Activated CD8-positive, alpha-beta memory T cell treated with anti-CD3 and anti-CD28 coated beads, Interleukin-2, amount 50 U/mL, for 1 hour (primary cell): ENCODE measurements around the gene PPP3CB.

Source experiments
- DNase-seq: peaks from one replicate; pipeline ENCODE4 v3.0.0-alpha.2; 2020; ENCODE audit errors: extremely low read depth

The PPP3CB gene

DNA sequence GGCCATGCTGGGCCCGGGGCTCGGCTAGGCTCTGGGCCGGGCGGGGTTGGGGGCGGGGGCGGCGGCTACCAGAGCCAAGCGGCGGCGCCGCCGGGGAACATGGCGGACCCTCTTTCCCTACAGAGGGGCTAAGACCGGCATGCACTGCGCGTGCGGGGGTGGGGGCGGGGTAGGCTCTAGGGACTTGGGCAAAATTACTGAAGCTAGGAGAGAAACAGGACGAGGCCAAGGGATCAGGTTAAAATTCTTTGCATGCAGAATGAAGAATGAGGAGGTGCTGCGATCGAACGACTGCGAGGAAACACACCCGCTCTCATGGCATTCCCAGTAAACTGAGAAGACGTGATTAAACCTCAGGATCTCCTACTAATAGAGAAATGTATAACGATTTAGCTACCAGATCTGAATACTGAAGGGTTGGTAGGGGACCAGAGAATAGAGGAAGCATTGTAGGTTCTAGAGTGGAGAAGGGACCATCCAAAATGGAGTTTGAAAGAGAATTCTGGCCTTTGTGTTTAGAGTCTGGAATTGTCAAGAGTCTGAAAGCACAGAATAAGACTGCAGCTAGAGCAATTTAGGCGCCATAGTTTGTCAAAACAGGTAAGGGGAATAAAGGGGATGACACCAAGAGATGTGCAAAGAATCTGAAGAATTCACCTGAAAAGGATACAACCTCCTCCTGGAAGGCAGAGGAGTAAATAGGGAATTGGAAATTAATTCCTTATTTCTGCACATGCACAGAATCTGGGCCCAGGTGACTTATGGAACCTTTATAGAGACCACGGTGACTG, at the start of gene PPP3CB:
Gene PPP3CB (minus strand): TSS at position 141 of the 791 bp plus-strand sequence. CDS start 135 bp downstream, at position 6.
- peak; percentile 76 for DNase-seq

DNA sequence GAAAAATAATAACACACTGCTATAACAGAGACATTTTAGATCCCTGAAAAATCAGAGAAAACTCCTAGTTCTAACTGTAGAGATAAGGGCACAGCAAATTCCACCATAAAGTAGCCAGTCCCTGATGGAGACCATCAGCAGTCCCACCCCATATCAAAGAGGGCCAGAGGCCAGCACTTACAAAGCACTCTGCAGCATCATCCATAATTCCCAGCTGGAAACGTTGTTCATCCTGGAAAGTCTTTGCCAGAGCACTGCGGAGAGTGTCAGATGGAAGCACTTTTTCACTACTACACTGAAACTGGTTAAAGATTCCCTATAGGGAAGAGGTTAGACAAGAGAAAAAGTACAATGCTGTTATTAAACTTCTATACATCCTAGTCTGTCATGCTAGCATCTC, 49.5 kb upstream of the PPP3CB start:
- DNase-seq, result no peak

DNA sequence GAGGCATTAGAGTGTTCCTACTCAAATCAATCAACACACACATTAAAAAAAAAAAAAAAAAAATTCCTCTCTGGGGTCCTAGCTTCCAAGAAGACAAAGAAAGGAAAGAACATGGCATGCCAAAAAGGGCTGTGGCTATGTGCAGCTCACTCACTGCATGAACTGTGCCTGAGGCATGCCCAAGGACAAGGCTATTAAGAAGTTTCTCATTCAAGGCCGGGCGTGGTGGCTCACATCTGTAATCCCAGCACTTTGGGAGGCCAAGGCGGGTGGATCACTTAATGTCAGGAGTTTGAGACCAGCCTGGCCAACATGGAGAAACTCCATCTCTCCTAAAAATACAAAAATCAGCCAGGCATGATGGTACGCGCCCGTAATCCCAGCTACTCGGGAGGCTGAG, 41.9 kb upstream of the PPP3CB start:
- DNase-seq, result no peak

DNA sequence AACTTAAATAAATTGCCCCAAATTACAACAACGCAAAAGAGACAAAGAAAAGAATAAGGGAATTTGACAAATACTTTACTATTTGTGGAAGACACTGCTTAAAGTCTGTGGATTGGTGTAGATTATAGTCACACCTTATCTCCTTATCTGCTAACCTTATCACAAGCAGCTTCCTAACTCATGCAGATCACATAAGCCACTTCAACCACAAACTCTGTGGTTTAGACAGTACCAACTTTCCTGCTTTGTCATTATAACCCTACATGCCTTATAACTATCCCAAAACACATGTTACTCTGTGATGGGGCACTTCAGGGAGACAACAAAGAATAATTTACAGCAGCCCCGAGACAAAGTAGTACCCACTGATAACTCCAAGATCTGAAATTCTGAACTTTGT, 41.5 kb upstream of the PPP3CB start:
- DNase-seq, result no peak

DNA sequence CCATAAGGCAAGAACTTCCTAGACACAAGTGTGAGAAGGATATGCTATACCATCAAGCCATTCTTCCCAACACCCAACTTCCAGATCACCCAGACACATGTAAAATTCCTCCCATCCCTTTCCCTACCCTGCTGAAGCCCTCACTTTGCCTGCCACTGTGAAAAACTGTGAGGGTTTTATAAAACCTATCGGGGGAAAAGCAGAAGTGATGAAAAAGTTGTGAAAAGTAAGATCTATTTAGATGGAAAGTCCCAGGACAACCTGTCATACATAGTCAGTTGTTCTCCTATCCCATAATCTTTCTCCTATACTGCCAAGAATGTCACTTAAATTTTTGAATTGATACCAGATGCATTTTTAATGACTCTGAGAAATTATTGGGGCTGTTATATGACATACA, 39.0 kb upstream of the PPP3CB start:
- DNase-seq, result no peak

DNA sequence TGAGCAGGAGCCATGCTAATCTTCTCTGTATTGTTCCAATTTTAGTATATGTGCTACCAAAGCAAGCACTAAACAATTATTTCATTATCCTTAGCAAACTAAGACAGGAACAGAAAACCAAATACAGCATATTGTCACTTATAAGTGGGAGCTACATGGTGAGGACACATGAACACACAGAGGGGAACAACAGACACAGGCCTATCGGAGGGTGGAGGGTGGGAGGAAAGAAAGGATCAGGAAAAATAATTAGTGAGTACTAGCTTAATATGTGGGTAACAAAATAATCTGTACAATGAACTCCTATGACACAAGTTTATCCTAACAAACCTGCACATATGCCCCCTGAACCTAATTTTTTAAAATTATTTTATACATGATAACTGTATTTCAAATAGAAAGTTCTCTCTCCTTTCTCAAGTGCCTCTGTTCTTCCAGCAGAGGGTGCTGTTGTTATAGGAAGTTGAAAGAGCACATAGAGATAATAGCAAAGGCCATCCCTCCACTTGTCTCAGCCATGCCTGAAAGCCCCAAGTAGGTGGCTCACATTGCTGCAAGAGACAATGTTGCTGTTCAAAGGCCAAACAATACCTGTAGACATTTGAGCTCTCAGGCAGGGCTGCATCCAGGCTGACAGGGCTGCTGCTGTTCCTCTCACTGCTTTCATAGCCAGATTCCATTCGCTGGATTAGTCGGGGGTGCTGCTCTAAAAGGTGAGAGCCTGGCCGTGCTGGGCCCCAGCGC, 33.4 kb upstream of the PPP3CB start:
- peak; percentile 35 for DNase-seq

DNA sequence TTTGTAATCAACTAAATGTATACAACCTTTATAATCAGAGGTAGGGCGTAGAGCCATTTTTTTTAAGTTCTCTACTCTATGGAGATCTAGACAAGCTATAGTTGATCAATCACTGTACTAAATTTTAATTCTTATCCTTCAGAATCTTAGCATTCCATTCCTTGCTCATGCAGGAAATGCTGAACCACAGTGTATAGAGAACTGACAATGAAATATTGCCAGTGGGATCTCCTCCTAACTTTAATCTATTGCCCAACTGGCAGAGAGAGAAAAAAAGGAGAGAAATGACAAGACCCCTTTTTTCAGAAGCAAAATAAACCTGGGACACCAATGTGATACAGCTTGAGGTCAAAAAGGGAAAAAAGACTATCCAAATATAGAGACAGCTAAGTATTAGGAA, 26.4 kb upstream of the PPP3CB start:
- no peak for DNase-seq

DNA sequence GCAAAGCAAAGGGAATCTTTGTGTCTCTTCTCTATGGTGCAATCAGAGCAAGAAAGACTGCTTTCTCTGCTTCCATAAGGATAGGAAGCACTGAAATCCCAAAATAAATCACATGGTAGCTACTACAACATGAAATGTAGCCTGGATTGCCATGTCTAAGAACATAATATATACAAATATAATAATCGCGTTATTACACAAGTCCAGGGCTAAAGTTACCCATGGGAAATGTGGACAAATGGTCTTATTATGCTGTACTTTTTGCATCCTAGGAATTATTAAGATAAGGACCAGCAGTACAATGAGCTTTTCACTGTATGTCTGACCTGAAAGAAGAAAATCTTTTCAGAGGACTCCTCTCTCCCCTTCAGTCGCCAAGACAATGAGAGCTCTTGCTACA, 23.5 kb upstream of the PPP3CB start:
- no peak for DNase-seq

DNA sequence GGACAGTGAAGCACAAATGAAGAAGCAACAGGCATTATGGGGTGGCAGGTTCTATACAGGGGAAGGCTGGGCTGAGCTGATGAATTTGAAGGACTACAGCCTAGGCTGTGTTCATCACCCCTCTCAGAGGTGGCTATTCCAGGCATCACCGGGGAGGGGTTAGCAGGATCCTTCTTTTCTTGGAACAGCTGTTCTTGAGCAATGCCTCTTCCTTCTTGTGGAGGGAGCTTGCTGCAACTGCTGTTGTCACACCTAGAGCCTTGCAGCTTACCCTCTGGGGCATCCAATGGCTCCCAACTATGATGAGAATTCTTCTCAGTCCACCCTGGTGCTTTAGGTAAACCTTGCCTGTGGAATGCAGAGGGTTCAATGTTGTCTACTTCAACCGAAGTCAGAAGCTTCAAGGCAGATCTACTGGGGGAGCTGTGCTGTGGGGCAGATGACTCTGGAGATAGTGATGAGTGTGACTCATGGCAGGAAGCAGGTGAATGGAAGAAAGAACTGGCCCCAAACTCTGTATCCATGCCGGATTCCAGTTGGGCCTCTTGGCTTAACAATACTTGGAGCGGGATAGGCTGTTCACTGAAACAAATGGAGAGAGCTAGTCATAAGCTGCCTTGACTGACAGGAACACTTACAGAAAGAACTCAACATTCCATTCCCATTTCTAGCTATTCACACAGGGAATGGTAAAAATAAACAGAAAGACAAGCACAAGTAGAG, 21.5 kb upstream of the PPP3CB start:
- no peak for DNase-seq

DNA sequence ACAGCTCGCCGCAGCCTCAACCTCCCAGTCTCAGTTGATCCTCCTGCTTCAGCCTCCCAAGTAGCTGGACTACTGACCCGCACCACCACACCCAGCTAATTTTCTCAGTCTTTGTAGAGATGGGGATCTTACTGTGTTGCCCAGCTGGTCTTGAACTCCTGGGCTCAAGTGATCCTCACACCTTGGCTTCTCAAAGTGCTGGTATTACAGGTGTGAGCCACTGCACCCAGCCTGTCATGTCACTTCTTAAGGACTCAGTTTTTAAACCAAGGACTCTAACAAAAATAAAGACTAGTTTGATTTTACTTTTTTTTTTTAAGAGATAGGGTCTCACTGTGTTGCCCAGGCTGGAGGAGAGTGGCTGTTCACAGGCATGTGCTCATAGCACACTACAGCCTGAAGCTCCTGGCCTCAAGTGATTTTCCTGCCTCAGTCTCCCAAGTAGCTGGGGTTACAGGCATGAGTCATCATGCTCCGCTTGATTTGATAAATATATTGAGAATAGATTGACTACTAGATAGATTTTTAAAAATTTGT, 16.5 kb upstream of the PPP3CB start:
- no peak for DNase-seq

DNA sequence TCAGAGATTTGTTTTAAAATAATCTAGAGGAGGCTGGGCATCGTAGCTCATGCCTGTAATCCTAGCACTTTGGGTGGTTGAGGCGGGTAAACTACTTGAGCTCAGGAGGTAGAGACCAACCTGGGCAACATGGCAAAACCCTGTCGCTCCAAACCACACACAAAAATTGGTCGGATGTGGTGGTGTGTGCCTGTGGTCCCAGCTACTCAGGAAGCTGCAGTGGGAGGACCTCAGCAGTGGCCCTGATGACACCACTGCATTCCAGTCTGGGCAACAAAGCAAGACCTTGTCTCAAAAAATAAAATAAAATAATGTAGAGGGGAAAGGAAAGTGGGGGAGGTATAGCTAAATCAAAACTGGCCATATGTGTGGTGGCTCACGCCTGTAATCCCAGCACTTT, 13.9 kb upstream of the PPP3CB start:
- no peak for DNase-seq

DNA sequence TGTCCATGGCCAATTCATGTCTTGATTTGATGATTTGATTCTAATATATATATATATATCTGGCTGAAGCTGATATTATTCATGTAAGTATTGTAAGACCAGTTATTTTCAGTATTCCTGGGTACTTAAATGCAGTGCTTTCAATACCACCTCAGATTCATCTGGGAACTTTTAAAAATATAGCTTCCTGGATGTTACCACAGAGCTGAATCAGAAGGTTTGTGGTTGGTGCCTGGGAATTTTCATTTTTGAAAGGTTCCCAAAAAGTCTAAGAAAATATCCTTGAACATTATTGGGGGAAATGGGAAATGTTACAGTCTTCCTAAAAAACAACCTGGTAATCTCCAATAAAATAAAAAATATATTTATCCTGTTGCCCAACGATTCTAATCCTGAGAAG, 10.7 kb upstream of the PPP3CB start:
- no peak for DNase-seq

DNA sequence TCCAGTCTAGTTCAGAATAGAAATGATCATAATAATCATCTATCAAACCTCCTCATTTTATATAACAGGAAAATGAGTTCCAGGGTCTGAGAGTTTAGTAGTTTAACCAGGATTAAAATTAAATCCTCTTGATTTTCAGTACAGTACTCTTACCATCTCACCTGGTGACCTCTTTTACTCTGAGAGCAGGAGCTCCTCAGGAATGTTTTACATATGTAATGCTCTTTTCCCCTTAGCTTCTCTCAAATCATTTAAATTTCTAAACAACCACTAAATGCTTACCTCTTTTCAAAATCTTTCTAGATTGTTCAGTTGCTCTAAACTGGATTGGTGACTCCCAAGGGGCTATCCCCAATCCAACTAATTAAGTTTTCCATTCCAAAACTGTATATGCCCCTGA, 10.2 kb upstream of the PPP3CB start:
- DNase-seq, result no peak

DNA sequence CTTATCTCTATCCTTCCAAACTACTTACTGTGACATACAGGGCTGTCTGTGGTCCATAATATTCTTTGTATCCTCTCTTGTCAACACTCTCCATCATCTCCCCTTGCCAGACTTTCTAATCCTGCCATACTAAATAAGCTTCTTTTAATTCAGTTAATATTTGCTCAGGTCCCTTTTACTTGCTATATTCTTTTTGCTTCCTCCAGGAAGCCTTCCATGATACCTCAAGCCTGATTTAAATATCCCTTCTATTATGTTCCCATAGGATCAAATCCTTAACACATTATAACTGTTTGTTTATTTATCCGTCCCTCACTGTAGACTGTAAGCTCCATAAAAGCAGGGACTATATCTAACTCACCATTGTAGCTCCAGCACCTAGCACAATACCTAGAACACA, 7.2 kb upstream of the PPP3CB start:
- no peak for DNase-seq

DNA sequence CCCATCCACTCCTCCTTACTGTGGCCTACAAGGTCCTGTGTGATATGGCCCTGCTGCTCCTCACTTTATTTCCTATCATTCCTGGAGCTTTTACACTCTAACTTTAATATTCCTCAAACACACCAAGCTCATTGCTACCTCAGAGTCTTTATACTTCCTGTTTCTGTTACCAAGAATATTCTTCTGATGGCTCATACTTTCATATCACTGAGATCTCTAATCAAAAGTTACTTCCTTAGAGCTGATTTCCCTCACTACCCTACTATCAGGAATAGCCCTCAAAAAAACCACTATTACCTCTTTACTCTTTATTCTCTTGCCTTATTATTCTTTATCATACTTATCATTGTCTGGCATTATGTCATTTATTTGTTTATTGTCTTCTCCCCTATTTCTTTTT, 5.8 kb upstream of the PPP3CB start:
- DNase-seq, result no peak

DNA sequence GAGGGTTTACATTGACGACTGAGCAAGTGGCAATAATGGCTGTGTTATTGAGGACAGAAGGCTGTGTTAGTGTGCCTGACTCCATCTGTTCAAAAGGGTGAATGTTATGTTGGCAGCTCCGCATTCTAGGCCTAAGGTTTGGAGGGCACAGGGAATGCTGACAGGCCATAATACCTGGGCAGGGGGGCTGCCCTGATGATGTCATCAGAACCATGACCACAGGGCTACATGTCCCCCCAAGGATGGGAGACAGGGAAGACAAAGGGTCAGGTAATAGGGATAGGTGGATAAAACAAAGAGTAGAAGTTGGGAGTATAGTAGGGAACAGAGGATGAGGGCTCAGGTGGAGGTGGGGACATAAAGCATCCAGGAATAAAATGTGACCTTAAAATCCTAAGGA, 1.8 kb upstream of the PPP3CB start:
- no peak for DNase-seq

DNA sequence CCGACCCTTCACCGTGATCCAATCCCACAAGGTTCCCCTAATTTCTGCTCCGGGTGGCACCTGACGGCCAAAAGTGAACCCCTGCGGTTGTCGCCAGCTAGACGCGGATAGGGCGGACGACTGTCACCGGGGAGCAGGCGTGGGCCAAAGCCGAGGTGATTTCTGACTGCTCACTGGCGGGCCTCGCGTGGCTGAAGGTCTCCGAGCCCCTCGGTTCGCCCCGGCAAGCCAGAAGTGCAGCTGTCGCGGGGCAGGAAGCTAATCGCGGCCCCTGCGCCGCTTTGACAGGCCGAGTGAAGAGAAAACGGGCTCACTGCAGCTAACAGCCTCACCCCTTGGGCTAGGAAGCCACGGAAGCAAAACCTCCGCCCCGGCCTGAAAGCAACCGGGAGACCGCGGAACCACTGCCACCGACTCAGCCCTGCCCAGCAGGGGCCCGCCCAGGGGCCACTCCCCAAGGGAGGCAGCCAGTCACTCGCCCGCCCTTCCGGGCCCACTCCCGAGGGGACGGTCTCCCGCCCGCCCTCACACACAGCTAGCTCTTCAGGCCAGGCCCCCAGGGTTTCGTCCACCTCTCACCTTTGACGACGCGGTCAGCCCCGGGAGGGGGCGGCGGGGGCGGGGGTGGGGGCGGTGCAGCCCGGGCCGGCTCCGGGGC, 469 bp downstream of the PPP3CB start:
- peak; percentile 64 for DNase-seq

DNA sequence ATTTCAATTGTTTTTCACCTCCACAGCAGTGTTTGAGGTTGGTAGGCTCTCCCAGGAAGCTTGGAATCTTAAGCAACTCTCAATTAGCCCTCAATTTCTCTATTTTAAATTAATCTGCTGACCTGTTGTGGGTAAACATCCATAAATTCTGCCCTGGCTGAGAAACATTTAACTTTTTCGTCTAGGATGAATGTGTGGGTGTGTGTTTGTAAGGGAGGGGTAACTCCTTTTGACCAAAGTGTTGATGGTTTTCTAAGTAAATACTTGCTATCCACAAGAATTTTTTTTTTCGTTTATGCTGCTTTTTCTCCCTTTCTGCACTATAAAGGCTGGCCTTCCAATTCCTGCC, 973 bp downstream of the PPP3CB start:
- no peak for DNase-seq

DNA sequence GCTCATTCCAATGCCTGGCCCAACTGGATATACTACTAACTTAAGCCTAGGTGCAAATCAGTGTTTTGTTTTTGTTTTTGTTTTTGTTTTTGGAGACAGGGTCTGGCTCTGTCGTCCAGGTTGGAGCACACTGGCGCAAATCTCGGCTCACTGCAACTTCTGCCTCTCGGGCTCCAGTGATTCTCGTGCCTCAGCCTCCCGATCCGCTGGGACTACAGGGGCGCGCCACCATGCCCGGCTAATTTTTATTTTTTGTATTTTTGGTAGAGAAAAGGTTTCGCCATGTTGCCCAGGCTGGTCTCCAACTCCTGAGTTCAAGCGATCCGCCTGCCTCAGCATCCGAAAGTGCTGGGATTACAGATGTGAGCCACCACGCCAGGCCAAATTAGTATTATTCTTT, 1.6 kb downstream of the PPP3CB start:
- no peak for DNase-seq

DNA sequence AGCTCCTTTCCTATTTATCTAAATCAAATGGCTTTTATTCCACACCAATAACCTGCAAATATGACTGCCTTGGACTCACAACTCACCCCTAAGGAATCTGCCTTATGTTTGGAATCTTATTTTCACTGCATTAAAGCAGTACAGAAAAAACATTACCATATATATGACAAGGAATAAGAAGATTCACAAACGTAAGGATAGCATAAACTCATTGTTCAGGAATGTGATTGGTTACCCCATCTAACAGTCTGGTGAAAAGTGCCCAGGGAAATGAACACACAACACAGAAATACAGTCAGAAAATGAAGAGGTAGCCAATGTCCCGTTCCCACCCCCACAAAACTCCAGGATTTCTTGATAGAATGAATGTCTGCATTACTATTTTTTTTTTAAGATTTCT, 2.0 kb downstream of the PPP3CB start:
- DNase-seq, result no peak

DNA sequence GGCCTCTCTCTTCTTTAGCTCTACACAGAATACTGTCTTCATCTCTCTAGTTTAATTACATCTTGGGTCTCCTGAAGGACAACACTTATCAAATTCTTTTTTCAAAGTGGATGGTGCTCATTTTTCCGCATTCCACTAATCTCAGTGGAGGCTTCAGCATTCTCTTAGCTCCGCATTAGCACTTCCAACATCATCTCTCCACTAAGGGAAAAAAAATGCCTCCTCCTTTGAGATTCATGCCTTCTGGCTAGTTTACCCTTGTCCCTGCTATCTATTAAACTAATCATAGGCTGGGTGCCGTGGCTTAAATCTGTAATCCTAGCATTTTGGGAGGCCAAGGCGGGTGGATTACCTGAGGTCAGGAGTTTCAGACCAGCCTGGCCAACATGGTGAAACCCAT, 9.2 kb downstream of the PPP3CB start:
- no peak for DNase-seq

DNA sequence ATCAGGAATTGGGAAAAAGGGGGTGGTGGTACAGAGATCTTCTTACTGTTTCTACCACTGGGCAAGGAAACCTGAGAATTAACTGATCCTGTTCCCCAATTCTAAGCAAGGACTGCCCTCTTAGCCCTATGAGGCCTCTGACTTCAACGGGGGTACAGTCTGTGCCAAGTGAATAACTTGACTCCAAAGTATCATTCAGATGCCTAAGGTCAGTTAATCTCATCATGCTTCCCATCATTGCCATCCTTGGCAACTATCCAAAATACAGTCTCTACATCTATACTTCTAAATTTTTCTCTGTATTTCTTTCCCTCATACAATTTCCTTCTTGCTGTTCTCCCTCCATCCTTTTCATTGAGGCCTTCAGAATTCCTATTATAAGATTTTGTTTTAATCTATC, 10.5 kb downstream of the PPP3CB start:
- no peak for DNase-seq
